Measurements from ENCODE around the gene F2.

DNA sequence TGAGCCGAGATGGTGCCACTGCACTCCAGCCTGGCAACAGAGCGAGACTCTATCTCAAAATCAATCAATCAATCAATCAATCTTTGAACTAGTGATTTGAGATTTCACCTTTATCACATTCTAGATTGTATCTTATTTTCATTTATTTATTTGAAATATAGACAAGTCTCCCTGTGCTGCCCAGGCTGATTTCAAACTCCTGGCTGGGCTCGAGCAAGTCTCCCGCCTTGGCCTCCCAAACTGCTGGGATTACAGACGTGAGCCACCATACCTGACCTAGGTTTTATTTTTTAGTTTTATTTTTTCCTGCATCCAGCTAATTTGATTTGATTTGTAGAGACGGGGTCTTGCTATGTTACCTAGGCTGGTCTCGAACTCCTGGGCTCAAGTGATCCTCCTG, 17.1 kb downstream of the F2 start:
- TF ChIP-seq EZH2phosphoT487 (IDR thresholded peaks at IDR 0.05; ENCODE audit: insufficient read depth, low read depth): no peak
- TF ChIP-seq EZH2 (IDR thresholded peaks at IDR 0.05; ENCODE audit: insufficient read depth, poor library complexity, severe bottlenecking): no peak
